GM18907 (cell line): ENCODE results near the gene BAZ2B.
"Not testable (repeated sequence)": the region's sequence is repeated elsewhere in the genome, so short reads cannot be mapped to it uniquely, and the experiment has no call there.

Experiments
- ATAC-seq: cut with Tn5 transposase; IDR thresholded peaks from one replicate; pipeline ENCODE4 v1.9.1; 2021; ENCODE audit warnings: mild to moderate bottlenecking, moderate library complexity; ENCODE audit not compliant: unreplicated experiment

Gene BAZ2B

DNA sequence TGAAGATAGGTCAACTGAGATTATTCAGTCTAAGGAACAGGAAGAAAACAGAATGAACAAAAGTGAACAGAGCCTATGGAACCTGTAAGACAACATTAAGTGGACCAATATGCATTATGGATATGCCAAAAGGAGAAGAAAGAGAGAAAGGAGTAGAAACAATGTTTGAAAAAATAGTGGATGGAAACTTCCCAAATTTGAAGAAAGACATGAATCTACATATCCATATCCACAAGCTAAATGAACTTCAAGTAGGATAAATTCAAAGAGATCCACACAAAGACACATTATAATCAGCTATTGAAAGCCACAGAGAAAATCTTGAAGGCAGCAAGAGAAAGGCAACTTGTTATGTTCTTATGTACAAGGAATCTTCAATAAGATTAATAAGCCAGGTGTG is 74.2 kb downstream of the BAZ2B start:
- no peak for ATAC-seq

DNA sequence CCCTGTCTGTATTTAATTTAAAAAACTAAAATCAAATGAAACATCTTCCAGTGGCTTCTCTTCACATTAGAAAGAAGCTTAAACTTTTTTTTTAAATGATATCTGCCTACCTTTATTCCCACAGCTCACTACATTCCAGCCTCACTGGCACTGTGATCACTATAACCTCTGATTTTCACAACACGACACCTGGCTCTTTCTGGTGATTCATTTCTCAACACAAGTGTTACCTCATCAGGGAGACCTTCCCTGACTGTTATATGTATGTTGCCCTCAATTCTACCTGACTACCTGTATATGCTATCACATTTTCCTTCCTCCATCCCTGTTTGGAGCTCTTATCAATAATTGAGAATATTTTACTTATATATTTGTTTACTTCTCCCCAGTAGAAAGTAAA is 76.6 kb downstream of the BAZ2B start:
- no peak for ATAC-seq

DNA sequence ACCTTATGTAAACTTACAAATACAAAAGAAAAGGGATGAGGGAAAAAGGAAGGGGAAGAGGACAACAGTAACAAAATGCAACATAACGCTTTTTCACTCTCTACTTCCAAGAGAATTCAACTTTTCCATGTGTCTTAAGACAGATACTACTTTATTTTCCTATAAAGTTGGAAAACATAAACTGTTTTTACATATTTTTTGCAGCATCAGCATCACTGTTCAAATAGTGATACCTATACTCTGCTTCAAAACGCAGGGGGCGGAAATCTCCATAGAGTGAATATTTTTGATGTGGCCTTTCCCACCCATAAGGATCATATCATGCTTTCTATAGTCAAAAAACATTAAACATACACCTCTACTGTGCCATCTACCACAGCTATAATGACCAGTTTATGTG is 77.5 kb downstream of the BAZ2B start:
- no peak for ATAC-seq

DNA sequence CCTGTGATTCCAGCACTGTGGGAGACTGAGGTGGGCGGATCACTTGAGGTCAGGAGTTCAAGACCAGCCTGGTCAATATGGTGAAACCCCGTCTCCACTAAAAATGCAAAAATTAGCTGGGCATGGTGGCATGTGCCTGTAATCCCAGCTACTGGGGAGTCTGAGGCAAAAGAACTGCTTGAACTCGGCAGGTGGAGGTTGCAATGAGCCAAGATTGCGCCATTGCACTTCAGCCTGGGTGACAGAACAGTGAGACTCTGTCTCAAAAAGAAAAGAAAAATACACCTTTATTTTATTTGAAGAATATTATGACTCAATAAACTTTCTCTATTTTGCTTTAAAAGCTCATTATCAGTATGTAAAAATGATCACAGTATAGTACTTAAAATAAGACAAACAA is 81.1 kb downstream of the BAZ2B start:
- not testable (repeated sequence) for ATAC-seq

DNA sequence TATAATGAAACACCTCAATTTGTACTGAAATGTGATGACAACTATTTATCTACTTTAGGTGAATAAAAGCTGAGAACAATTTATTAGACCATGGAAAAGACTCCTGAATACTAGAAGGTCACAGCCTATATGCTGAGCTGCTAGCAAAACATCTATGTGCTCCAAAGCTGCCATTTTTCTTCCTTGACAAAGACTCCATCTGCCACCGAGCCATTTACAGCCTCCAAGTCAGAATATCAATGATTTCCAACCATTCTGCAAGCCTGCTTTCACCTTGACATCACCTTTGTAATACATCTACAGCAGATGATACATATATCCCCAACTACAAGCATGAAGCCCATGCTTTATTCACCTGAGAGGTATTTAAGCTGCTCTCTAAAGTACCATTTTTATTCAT is 84.9 kb downstream of the BAZ2B start:
- ATAC-seq: no peak

DNA sequence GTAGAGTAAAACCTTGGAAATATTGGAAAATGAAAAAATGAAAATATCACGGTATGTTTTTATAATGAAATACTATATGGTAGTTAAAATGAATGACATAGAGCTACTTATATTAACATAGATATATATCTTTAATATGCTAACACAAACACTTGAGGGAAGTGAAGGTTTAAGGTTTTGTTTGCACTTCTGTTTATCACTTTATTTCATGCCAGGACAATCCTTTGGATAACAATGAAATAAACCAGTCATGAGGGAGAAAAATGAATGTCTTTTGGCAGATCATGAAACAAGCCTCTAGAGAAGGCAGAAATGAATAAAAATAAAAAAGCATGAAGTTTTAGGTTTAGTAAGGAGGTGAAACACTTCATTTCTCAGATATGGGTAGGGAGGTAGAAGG is 89.9 kb downstream of the BAZ2B start:
- no peak for ATAC-seq

GRCh38 chr2:159525012-159525411 is 91.3 kb downstream of the BAZ2B start:
- ATAC-seq: no peak

GRCh38 chr2:159521272-159521671 is 95.1 kb downstream of the BAZ2B start:
- no peak for ATAC-seq

GRCh38 chr2:159518321-159519005 is 97.9 kb downstream of the BAZ2B start:
- ATAC-seq: no peak

- ATAC-seq: peak; percentile 90
Measured at GRCh38 chr2:159516241-159516758, 100.0 kb downstream of the BAZ2B start.

DNA sequence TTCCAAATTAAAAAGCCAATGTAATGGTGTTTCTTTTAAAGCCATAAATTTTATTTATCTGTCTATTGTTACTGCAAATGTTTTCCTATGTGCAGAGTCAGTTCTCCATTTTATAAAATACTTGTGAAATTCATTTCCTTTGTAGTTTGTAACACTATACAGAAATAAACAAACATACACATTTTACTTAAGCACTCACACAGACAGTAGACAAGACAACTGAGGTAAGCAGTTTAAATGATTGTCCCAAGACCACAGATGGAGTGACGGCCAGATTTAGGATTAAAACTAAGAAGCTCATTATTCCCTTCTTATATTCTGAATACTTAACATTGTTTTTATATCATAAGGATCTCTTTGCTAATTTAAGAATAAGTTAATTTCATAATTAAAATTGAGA is 100.9 kb downstream of the BAZ2B start:
- ATAC-seq: no peak

DNA sequence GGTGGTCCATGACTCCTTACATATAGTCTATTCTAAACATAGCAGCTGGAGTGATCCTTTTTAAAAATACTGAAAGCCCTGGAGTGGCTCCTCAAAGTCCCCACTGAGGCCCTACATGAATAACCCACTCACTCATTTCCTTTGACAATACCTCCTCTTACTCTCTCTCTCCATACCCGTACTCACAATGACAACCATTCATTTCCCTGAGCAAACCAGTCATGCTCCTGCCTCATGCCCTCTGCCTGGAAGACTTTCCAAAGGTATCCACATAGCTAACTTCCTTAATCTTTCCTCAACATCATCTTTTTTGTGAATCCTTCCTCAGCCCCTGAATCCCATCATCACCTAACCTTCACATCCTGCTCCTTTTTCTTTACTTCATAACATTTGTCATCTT is 102.6 kb downstream of the BAZ2B start:
- ATAC-seq: no peak

- no peak for ATAC-seq
Measured at GRCh38 chr2:159508140-159508539, 108.2 kb downstream of the BAZ2B start.

GRCh38 chr2:159506764-159507440 is 109.4 kb downstream of the BAZ2B start:
- no peak for ATAC-seq

DNA sequence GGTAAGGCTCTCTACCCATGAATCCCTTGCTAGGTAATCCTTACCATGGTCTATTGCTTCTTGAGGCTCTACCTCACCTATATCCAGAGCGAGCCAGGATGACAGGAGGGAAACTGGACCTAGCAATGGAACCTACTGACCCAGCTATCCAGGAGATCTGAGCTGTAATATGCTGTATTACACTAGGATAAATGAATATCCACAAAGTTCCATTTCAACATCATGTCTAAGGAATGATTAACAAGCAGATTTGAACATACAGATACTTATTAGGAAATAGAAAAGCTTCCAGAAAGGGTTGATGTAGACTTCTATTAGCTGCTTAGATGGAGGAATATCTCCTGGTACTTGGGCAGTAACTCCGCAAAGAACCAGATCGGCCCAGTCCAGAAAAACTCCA is 110.1 kb downstream of the BAZ2B start:
- no peak for ATAC-seq

GRCh38 chr2:159505196-159505595 is 111.2 kb downstream of the BAZ2B start:
- no peak for ATAC-seq

DNA sequence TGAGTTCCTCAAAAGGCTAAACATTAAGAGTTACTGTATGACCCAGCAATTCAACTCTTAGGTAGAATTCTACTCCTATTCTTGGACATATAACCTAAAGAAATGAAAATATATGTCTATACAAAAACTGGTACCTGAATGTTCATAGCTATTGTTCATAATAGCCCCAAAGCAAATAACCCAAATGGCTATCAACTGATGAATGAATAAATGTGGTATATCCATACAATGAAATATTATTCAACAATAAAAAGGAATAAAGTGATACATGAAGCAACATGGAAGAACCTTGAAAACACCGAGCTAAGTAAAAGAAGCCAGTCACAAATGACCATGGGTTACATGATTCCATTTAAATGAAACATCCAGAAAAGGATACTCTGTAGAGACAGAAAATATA is 114.6 kb downstream of the BAZ2B start:
- no peak for ATAC-seq

DNA sequence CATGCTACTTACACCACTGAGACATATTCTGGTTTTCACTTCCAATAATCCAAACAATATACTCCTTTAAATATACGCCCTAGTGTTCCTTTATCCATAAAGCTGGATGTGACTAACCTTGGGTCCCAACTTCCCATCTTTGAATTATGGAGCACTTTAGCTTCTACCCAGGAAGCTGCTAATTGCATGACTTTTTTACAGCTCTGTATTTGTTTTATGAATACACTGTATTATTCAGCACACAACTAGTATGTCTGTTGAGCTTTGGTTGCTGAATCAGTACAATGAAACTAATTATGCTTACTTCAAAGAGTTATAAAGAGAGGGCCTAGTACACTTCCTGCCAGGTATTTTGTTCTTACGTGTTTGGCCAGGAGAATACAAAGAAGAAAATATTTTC is 118.5 kb downstream of the BAZ2B start:
- ATAC-seq: no peak

DNA sequence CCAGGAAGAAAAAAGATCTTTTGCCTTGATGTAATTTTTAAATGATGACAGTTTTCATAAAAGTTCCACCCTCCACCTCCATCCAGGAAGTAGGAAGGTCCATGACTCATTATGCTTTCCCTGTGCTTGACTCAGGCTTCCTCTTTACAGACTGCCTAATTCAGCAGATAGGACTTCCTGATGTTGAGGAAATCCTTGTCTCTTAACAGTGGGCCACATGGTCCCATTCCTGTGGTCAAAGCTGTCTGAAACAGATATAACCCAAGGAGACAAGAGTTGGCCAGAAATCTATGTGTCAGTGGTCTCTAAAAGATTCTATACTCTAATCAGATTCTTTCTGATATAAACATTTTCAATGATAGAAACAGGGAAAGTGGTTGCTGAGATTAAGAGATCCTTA is 119.1 kb downstream of the BAZ2B start:
- ATAC-seq: no peak

- no peak for ATAC-seq
Measured at GRCh38 chr2:159489476-159489875, 126.9 kb downstream of the BAZ2B start.

GRCh38 chr2:159484532-159484931 is 131.8 kb downstream of the BAZ2B start:
- ATAC-seq: no peak

- no peak for ATAC-seq
Measured at GRCh38 chr2:159476329-159476728, 140.0 kb downstream of the BAZ2B start.

DNA sequence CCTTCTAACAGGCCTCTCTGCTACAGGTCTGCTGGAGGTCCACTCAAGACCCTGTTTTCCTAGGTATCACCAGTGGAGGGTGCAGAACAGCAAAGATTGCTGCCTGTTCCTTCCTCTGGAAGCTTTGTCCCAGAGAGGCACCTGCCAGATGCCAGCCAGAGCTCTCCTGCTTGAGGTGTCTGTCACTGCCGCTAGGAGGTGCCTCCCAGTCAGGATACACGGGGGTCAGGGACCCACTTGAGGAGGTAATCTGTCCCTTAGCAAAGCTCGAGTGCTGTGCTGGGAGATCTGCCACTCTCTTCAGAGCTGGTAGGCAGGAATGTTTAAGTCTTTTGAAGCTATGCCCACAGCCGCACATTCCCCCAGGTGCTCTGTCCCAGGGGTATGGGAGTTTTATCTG is 140.6 kb downstream of the BAZ2B start:
- ATAC-seq: no peak
